Measurements from ENCODE around the gene ATP9A. TPM values are rescaled to one million over a fixed set of nuclear protein-coding genes. Genes with fewer than 3 reads are reported as not detected.

The ATP9A gene
- total and polyA plus RNA-seq, 2 of the 4 experiments (the other 2 are of a cell fraction): 10.6 to 22.4 TPM

DNA sequence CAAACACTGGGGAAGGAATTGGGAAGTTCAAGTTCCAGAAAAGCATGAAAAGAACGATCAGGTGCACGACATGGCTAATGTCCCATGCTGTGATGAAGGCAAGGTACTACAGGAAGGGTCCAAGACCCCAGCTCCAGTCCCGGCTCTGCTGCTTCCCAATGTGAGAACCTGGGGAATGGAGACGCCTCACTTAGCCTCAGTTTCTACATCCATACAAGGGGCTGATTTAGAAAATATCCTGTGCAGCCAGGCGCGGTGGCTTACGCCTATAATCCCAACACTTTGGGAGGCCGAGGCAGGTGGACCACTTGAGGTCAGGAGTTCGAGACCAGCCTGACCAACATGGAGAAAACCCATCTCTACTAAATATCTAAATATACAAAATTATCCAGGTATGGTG lies 144.9 kb downstream of the ATP9A start:
- H3K9me1 ChIP-seq (ENCODE audit: insufficient read depth, low read length): peaks cover 3% of the 10 kb centered on the region; the same call in 1 of the 2 replicates
- H3K9me3 ChIP-seq (ENCODE audit: control insufficient read depth, insufficient read depth, low read length): no peaks in the 10 kb centered on the region
- no peaks in the 10 kb centered on the region for H3K27me3 ChIP-seq (ENCODE audit: control insufficient read depth, insufficient read depth, low read length)
- no TSS peak for BruUV-seq (replicated peaks)
- no peak overlapping the region for H2AK5ac ChIP-seq (ENCODE audit: low read depth, low read length)
- no peak overlapping the region for H2BK15ac ChIP-seq (ENCODE audit: low read depth, low read length)
- no peaks in the 10 kb centered on the region for H3K4me1 ChIP-seq (ENCODE audit: control insufficient read depth, insufficient read depth, low read length)
- no peak overlapping the region for H3K14ac ChIP-seq (replicated peaks; ENCODE audit: low read depth, low read length)
- intact Hi-C loops (cut with micrococcal nuclease) (no loop called here), in situ Hi-C loops (cut with MboI; ENCODE audit: low sequenced_read_pairs) (no loop called here), dilution Hi-C loops (cut with HindIII; ENCODE audit: low sequenced_read_pairs, unreplicated experiment) (no loop called here)
- H3K9ac ChIP-seq (ENCODE audit: low read depth, low read length): no peak overlapping the region
- H4K5ac ChIP-seq (ENCODE audit: low read depth, low read length): no peak overlapping the region
- H3K23ac ChIP-seq (ENCODE audit: low read depth, low read length): no peak overlapping the region
- H4K20me1 ChIP-seq (ENCODE audit: insufficient read depth, low read length): no peaks in the 10 kb centered on the region
- H2AK9ac ChIP-seq (replicated peaks; ENCODE audit: low read depth, low read length, poor library complexity): no peak overlapping the region
- no peak overlapping the region for H2BK20ac ChIP-seq (ENCODE audit: low read depth, low read length)
- POLR2A ChIA-PET (ENCODE audit: unreplicated experiment): no interaction called here
- peaks cover 12% of the 10 kb centered on the region; the same call in 1 of the 2 replicates for H3K36me3 ChIP-seq (ENCODE audit: control insufficient read depth, insufficient read depth, low read length)
- CTCF ChIA-PET: no interaction called here
- H2AFZ ChIP-seq (replicated peaks; ENCODE audit: low read length, poor library complexity): no peak overlapping the region
- WGBS, 2 experiments (ENCODE audit: extremely low coverage in 2 of 2, insufficient read length in 1 of 2): 92% methylated on average over 4 of the region's 9 CpGs; no CpG with 5 or more reads in 1 of the 2 experiments
- no peak overlapping the region for H4K8ac ChIP-seq (ENCODE audit: low read depth in 2 of 2, low read length in 2 of 2)
- ATAC-seq (ENCODE audit: low read depth) (no peak), DNase-seq (no peak)
- no peak overlapping the region for H3K18ac ChIP-seq (ENCODE audit: low read depth, low read length)
- H3K4me2 ChIP-seq (ENCODE audit: low read depth, low read length): no peak overlapping the region
- H2BK120ac ChIP-seq (ENCODE audit: low read depth, low read length): no peak overlapping the region
- no peak overlapping the region for H4K91ac ChIP-seq (ENCODE audit: insufficient read depth, low read depth, low read length)
- H3K79me1 ChIP-seq (ENCODE audit: low read depth in 1 of 2, low read length in 2 of 2): peaks cover 0 to 12% of the 10 kb centered on the region in 2 experiments; a peak in 2 of 4 replicates
- TF ChIP-seq RCOR1 (IDR thresholded peaks at IDR 0.05; ENCODE audit: insufficient replicate concordance, low read length) (no peak), SMC3 (IDR thresholded peaks at IDR 0.05; ENCODE audit: low read depth, low read length) (no peak), CEBPB (IDR thresholded peaks at IDR 0.05; ENCODE audit: low read depth, low read length) (no peak)
- TF ChIP-seq, protein P1, sequence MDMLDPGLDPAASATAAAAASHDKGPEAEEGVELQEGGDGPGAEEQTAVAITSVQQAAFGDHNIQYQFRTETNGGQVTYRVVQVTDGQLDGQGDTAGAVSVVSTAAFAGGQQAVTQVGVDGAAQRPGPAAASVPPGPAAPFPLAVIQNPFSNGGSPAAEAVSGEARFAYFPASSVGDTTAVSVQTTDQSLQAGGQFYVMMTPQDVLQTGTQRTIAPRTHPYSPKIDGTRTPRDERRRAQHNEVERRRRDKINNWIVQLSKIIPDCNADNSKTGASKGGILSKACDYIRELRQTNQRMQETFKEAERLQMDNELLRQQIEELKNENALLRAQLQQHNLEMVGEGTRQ (IDR thresholded peaks at IDR 0.05; ENCODE audit: low read depth, low read length): no peak
- no peak overlapping the region for H2BK5ac ChIP-seq (ENCODE audit: low read depth, low read length, poor library complexity, severe bottlenecking)
- H3K27ac ChIP-seq (ENCODE audit: insufficient read depth, low read length): no peak overlapping the region
- H3K4ac ChIP-seq (ENCODE audit: low read depth, low read length): no peak overlapping the region
- H3K4me3 ChIP-seq (ENCODE audit: insufficient read depth, low read depth, low read length): no peak overlapping the region
- no peak overlapping the region for H3K56ac ChIP-seq (ENCODE audit: extremely low read depth, insufficient read depth, low read length)
